ENCODE measurements around the gene AKAP1.

DNA sequence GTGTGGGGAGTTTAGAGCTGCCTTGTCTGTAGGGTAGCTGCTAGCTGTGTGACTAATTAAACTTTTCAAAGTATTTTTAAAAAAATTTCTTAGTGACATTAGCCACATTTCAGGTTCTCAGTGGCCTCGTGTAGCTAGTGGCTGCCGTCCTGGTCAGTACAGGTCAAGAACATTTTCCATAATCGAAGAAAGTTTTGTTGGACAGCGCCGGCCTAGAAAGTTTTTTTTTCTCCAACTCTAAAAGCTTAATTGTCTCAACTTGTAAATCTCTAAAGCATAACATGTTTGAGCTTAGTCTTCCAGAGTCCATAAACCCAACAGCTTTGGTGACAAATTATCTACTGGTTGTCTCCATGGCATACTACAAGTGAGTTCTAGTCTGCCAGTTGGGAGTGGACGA, 4.3 kb downstream of the AKAP1 start:
- TF ChIP-seq POLR2A (IDR thresholded peaks at IDR 0.05): no peak
- TF ChIP-seq, protein P1, sequence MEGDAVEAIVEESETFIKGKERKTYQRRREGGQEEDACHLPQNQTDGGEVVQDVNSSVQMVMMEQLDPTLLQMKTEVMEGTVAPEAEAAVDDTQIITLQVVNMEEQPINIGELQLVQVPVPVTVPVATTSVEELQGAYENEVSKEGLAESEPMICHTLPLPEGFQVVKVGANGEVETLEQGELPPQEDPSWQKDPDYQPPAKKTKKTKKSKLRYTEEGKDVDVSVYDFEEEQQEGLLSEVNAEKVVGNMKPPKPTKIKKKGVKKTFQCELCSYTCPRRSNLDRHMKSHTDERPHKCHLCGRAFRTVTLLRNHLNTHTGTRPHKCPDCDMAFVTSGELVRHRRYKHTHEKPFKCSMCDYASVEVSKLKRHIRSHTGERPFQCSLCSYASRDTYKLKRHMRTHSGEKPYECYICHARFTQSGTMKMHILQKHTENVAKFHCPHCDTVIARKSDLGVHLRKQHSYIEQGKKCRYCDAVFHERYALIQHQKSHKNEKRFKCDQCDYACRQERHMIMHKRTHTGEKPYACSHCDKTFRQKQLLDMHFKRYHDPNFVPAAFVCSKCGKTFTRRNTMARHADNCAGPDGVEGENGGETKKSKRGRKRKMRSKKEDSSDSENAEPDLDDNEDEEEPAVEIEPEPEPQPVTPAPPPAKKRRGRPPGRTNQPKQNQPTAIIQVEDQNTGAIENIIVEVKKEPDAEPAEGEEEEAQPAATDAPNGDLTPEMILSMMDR (IDR thresholded peaks at IDR 0.05): no peak
- TF ChIP-seq EP300 (IDR thresholded peaks at IDR 0.05): no peak

All from ovary (tissue), 3 donors.